Prostate gland (tissue), 2 donors: ENCODE measurements around the gene IVD.

ENCODE experiments used
- CTCF ChIP-seq, 4 experiments: fragments of 200-600 bp in 2 of 4; fragments of 450-650 bp in 2 of 4; sonication (generic) in 2 of 4; IDR thresholded peaks; 1 replicate in 3 of 4; 2 replicates in 1 of 4; pipeline ENCODE4 v1.5.1; 2016 to 2019; ENCODE audit warnings: antibody characterized with exemption in 4 of 4, mild to moderate bottlenecking in 2 of 4, moderate library complexity in 2 of 4
- POLR2A ChIP-seq: fragments of 450-650 bp; IDR thresholded peaks from one replicate; pipeline ENCODE4 v1.6.1; 2016; ENCODE audit warnings: antibody characterized with exemption, mild to moderate bottlenecking
- POLR2AphosphoS5 ChIP-seq: sonication (generic); formaldehyde crosslinking; IDR thresholded peaks from one replicate; pipeline ENCODE4 v1.6.1; 2017; ENCODE audit warnings: antibody characterized with exemption

GRCh38 chr15:40368719-40369473, 36.7 kb upstream of the IVD start:
- TF ChIP-seq CTCF (IDR thresholded peaks at IDR 0.05) (no peak), POLR2A (no peak), POLR2AphosphoS5 (no peak)
